HL-60 (cell line): ENCODE measurements around the gene LETM1.

ENCODE experiments used
- DNase-seq, 2 experiments: peaks; one replicate each; pipeline ENCODE4 v3.0.0-alpha.2; 2010 to 2020; ENCODE audit warnings: low read depth in 1 of 2, low spot score in 1 of 2
- H3K27ac ChIP-seq: fragments of 250-450 bp; sonication (Bioruptor Pico); replicated peaks from 2 replicates; pipeline ENCODE4 v1.5.1; 2020; ENCODE audit warnings: mild to moderate bottlenecking, moderate library complexity
- H3K27me3 ChIP-seq: fragments of 250-450 bp; sonication (Bioruptor Pico); 2 replicates; pipeline ENCODE4 v1.5.1; 2021; ENCODE audit warnings: mild to moderate bottlenecking, moderate library complexity; ENCODE audit not compliant: insufficient read depth, poor library complexity, severe bottlenecking
- H3K4me3 ChIP-seq: replicated peaks from 2 replicates; pipeline ENCODE4 v1.5.1; 2011; ENCODE audit warnings: mild to moderate bottlenecking, control low read depth, low read length; ENCODE audit not compliant: insufficient read depth
- GABPA ChIP-seq: IDR thresholded peaks from 2 replicates; pipeline ENCODE4 v1.6.1; 2012; ENCODE audit warnings: low read depth
- POLR2AphosphoS5 ChIP-seq: IDR thresholded peaks from 2 replicates; pipeline ENCODE4 v1.6.1; 2012; ENCODE audit warnings: low read depth
- SPI1 ChIP-seq: IDR thresholded peaks from 2 replicates; pipeline ENCODE4 v1.6.1; 2012; ENCODE audit warnings: low read depth, mild to moderate bottlenecking, borderline replicate concordance
- TF ChIP-seq, protein P1 (sequence below): IDR thresholded peaks from one replicate; pipeline ENCODE4 v1.5.1; 2011; ENCODE audit warnings: low read length, control low read depth, inconsistent platforms; ENCODE audit not compliant: insufficient read depth
- TF ChIP-seq, protein P2 (sequence below): IDR thresholded peaks from 2 replicates; pipeline ENCODE4 v1.6.1; 2012; ENCODE audit warnings: low read depth; ENCODE audit not compliant: insufficient replicate concordance

Gene LETM1

DNA sequence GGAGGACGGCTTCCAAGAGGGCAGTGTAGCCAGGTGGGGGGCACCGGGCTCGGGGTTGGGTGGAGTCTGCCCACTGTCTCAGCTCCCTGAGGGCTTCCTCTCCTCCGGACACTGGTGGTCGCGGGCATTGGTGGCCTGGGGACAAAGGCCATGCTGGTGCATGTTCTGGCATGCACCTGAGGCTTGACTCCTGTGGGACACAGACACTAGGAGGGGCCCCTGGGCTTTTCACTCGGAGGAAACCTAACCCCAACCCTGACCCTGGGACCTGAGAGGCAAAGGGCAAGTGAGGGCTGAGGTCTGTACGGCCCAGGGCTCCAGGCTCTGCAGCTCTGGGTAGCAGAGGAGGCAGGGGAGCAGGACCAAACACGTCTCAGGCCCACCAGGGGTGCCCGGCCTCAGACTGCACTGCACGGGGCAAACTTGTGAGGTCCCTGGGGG is 85.1 kb downstream of the LETM1 start:
- no peak overlapping the region for H3K4me3 ChIP-seq
- no peak for DNase-seq

DNA sequence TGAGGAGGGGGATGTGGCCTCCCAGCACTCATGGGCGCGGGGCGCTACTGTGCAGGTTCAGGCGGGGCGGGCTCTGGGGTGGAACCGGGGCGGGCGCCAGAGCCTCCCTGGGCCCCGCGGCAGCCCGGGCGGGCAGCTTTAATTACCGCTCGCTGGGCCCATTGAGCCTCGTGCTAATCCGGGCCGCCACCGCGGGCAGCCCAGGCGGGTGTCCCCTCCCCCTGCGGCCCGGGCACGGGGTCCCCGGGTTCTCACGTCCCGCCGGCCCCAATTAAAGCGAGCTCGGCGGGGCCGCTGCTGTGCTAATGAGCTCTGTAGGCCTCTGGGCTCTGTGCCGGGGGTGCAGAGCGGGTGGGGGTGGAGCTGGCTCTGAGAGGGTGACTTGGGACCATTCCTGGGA is 85.7 kb downstream of the LETM1 start:
- no peak overlapping the region for H3K27ac ChIP-seq
- peaks cover 5% of the 10 kb centered on the region for H3K27me3 ChIP-seq
- no peak overlapping the region for H3K4me3 ChIP-seq
- no peak for DNase-seq
- TF ChIP-seq, protein P1, sequence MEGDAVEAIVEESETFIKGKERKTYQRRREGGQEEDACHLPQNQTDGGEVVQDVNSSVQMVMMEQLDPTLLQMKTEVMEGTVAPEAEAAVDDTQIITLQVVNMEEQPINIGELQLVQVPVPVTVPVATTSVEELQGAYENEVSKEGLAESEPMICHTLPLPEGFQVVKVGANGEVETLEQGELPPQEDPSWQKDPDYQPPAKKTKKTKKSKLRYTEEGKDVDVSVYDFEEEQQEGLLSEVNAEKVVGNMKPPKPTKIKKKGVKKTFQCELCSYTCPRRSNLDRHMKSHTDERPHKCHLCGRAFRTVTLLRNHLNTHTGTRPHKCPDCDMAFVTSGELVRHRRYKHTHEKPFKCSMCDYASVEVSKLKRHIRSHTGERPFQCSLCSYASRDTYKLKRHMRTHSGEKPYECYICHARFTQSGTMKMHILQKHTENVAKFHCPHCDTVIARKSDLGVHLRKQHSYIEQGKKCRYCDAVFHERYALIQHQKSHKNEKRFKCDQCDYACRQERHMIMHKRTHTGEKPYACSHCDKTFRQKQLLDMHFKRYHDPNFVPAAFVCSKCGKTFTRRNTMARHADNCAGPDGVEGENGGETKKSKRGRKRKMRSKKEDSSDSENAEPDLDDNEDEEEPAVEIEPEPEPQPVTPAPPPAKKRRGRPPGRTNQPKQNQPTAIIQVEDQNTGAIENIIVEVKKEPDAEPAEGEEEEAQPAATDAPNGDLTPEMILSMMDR: no peak
- TF ChIP-seq, protein P2, sequence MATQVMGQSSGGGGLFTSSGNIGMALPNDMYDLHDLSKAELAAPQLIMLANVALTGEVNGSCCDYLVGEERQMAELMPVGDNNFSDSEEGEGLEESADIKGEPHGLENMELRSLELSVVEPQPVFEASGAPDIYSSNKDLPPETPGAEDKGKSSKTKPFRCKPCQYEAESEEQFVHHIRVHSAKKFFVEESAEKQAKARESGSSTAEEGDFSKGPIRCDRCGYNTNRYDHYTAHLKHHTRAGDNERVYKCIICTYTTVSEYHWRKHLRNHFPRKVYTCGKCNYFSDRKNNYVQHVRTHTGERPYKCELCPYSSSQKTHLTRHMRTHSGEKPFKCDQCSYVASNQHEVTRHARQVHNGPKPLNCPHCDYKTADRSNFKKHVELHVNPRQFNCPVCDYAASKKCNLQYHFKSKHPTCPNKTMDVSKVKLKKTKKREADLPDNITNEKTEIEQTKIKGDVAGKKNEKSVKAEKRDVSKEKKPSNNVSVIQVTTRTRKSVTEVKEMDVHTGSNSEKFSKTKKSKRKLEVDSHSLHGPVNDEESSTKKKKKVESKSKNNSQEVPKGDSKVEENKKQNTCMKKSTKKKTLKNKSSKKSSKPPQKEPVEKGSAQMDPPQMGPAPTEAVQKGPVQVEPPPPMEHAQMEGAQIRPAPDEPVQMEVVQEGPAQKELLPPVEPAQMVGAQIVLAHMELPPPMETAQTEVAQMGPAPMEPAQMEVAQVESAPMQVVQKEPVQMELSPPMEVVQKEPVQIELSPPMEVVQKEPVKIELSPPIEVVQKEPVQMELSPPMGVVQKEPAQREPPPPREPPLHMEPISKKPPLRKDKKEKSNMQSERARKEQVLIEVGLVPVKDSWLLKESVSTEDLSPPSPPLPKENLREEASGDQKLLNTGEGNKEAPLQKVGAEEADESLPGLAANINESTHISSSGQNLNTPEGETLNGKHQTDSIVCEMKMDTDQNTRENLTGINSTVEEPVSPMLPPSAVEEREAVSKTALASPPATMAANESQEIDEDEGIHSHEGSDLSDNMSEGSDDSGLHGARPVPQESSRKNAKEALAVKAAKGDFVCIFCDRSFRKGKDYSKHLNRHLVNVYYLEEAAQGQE: no peak

More for the DNA sequence above, 85.1 kb downstream of the LETM1 start:
- no peak overlapping the region for H3K27ac ChIP-seq
- TF ChIP-seq POLR2AphosphoS5: no peak
- no peak for TF ChIP-seq GABPA
- no peak for TF ChIP-seq SPI1
- TF ChIP-seq, protein P2: no peak
- TF ChIP-seq, protein P1: no peak
- H3K27me3 ChIP-seq: peaks cover 3% of the 10 kb centered on the region

DNA sequence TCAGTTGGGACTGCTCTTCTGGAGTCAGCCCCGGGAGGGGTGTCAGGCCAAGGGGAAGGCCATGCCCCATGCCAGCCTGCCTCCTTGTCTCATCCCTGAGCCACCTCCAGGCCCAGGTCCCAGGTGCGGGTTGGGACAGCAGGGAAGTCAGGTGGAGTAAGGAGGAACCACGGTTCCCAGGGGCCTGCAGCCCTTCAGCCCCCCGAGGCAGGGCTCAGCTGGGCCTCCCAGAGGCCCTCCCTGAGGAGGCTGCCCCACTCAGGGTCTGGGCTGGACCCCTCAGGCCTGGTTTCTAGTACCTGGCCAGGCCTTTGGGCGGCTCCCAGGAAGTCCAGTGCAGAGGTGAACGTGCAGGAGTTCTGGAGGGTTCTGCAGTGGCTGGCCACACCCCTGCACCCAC is 86.3 kb downstream of the LETM1 start:
- TF ChIP-seq, protein P1: no peak
- TF ChIP-seq SPI1: no peak
- TF ChIP-seq, protein P2: no peak
- TF ChIP-seq GABPA: no peak
- no peak for TF ChIP-seq POLR2AphosphoS5
- no peak for DNase-seq
- Histone ChIP-seq H3K27ac (no peak overlapping the region), H3K27me3 (peaks cover 9% of the 10 kb centered on the region), H3K4me3 (no peak overlapping the region)
